MM.1S (cell line): ENCODE data around the gene CAPN9.

Experiments
- DNase-seq: peaks from one replicate; pipeline ENCODE4 v3.0.0-alpha.2; 2015
- H2AFZ ChIP-seq: fragments of 300-600 bp; sonication (generic); 2 replicates; pipeline ENCODE4 v1.6.0; 2016; ENCODE audit warnings: antibody characterized with exemption, low read length
- H3F3A ChIP-seq: fragments of 300-600 bp; sonication (generic); 2 replicates; pipeline ENCODE4 v1.6.1; 2016; ENCODE audit warnings: mild to moderate bottlenecking, antibody characterized with exemption, low read length, moderate library complexity, mixed read lengths; ENCODE audit not compliant: insufficient read depth
- H3K27ac ChIP-seq: fragments of 300-600 bp; sonication (generic); 2 replicates; pipeline ENCODE4 v1.5.1; 2016; ENCODE audit warnings: mild to moderate bottlenecking, low read length
- H3K27me3 ChIP-seq: fragments of 300-600 bp; sonication (generic); replicated peaks from 2 replicates; pipeline ENCODE4 v1.6.0; 2016; ENCODE audit warnings: low read length; ENCODE audit not compliant: insufficient read depth
- H3K36me3 ChIP-seq: fragments of 300-600 bp; sonication (generic); replicated peaks from 2 replicates; pipeline ENCODE4 v1.6.1; 2016; ENCODE audit warnings: mild to moderate bottlenecking, low read length, mixed read lengths; ENCODE audit not compliant: insufficient read depth
- H3K4me1 ChIP-seq: fragments of 300-600 bp; sonication (generic); 2 replicates; pipeline ENCODE4 v1.6.1; 2016; ENCODE audit warnings: low read length, mixed read lengths
- H3K4me2 ChIP-seq: fragments of 300-600 bp; sonication (generic); 2 replicates; pipeline ENCODE4 v1.6.0; 2016; ENCODE audit warnings: low read depth, low read length
- H3K4me3 ChIP-seq: fragments of 300-600 bp; sonication (generic); 2 replicates; pipeline ENCODE4 v1.5.1; 2016; ENCODE audit warnings: low read length, mixed read lengths
- H3K79me2 ChIP-seq: fragments of 300-600 bp; sonication (generic); 2 replicates; pipeline ENCODE4 v1.6.1; 2016; ENCODE audit warnings: mixed run types, low read length, mixed read lengths
- H3K9ac ChIP-seq: fragments of 300-600 bp; sonication (generic); 2 replicates; pipeline ENCODE4 v1.6.1; 2016; ENCODE audit warnings: low read length, mixed read lengths
- H3K9me2 ChIP-seq: fragments of 300-600 bp; sonication (generic); replicated peaks from 2 replicates; pipeline ENCODE4 v1.6.1; 2016; ENCODE audit warnings: mild to moderate bottlenecking, low read length, mixed read lengths; ENCODE audit not compliant: insufficient read depth
- H3K9me3 ChIP-seq: fragments of 300-600 bp; sonication (generic); replicated peaks from 2 replicates; pipeline ENCODE4 v1.6.1; 2016; ENCODE audit warnings: mild to moderate bottlenecking, low read length, mixed read lengths; ENCODE audit not compliant: insufficient read depth
- H4K20me1 ChIP-seq: fragments of 300-600 bp; sonication (generic); 2 replicates; pipeline ENCODE4 v1.6.1; 2016; ENCODE audit warnings: mild to moderate bottlenecking, low read length, moderate library complexity, mixed read lengths; ENCODE audit not compliant: insufficient read depth
- CTCF ChIP-seq: fragments of 300-600 bp; sonication (generic); IDR thresholded peaks from 2 replicates; pipeline ENCODE4 v1.5.1; 2016; ENCODE audit warnings: antibody characterized with exemption, low read length, mixed read lengths
- EZH2 ChIP-seq: fragments of 300-600 bp; sonication (generic); optimal IDR thresholded peaks from 2 replicates; pipeline ENCODE3; 2017; ENCODE audit warnings: low read depth, mild to moderate bottlenecking, antibody characterized with exemption, low read length, mixed read lengths
- EZH2phosphoT487 ChIP-seq: fragments of 300-600 bp; sonication (generic); IDR thresholded peaks from 2 replicates; pipeline ENCODE4 v1.6.1; 2018; ENCODE audit warnings: antibody characterized with exemption, low read length

CAPN9 gene

GRCh38 chr1:230819976-230820375 is 72.8 kb downstream of the CAPN9 start:
- Histone ChIP-seq H3K4me3 (no peak overlapping the region), H3K27ac (no peak overlapping the region), H3K79me2 (no peaks in the 10 kb centered on the region), H3K9me3 (no peaks in the 10 kb centered on the region), H3F3A (no peaks in the 10 kb centered on the region), H2AFZ (no peak overlapping the region), H4K20me1 (no peaks in the 10 kb centered on the region), H3K36me3 (no peaks in the 10 kb centered on the region), H3K9me2 (no peaks in the 10 kb centered on the region), H3K27me3 (no peaks in the 10 kb centered on the region), H3K9ac (no peak overlapping the region), H3K4me2 (no peak overlapping the region), H3K4me1 (peaks cover 6% of the 10 kb centered on the region)
- DNase-seq, result no peak
- TF ChIP-seq CTCF (no peak), EZH2phosphoT487 (no peak), EZH2 (no peak)

GRCh38 chr1:230820568-230820967 is 73.4 kb downstream of the CAPN9 start:
- no peak overlapping the region for H3K4me2 ChIP-seq
- no peak overlapping the region for H2AFZ ChIP-seq
- no peaks in the 10 kb centered on the region for H4K20me1 ChIP-seq
- no peak overlapping the region for H3K27ac ChIP-seq
- H3K79me2 ChIP-seq, result no peaks in the 10 kb centered on the region
- H3K4me3 ChIP-seq, result no peak overlapping the region
- no peak overlapping the region for H3K9ac ChIP-seq
- no peak for DNase-seq
- H3K9me3 ChIP-seq, result no peaks in the 10 kb centered on the region
- H3K4me1 ChIP-seq, result peaks cover 12% of the 10 kb centered on the region
- no peaks in the 10 kb centered on the region for H3K27me3 ChIP-seq
- TF ChIP-seq CTCF (no peak), EZH2 (no peak), EZH2phosphoT487 (no peak)
- no peaks in the 10 kb centered on the region for H3F3A ChIP-seq
- no peaks in the 10 kb centered on the region for H3K9me2 ChIP-seq
- no peaks in the 10 kb centered on the region for H3K36me3 ChIP-seq

- Histone ChIP-seq H4K20me1 (no peaks in the 10 kb centered on the region), H2AFZ (no peak overlapping the region)
- TF ChIP-seq EZH2 (no peak), CTCF (no peak), EZH2phosphoT487 (no peak)
Observed at GRCh38 chr1:230821346-230821745, 74.2 kb downstream of the CAPN9 start.

More at GRCh38 chr1:230821346-230821745, 74.2 kb downstream of the CAPN9 start:
- Histone ChIP-seq H3K4me3 (no peak overlapping the region), H3F3A (no peaks in the 10 kb centered on the region), H3K4me2 (no peak overlapping the region), H3K9me3 (no peaks in the 10 kb centered on the region), H3K79me2 (no peaks in the 10 kb centered on the region), H3K9ac (no peak overlapping the region), H3K9me2 (no peaks in the 10 kb centered on the region), H3K36me3 (no peaks in the 10 kb centered on the region), H3K27ac (no peak overlapping the region), H3K4me1 (peaks cover 16% of the 10 kb centered on the region), H3K27me3 (no peaks in the 10 kb centered on the region)
- no peak for DNase-seq
